B cell (primary cell): ENCODE data around the gene USP2. TPM values are rescaled to one million over a fixed set of nuclear protein-coding genes. Genes with fewer than 3 reads are reported as not detected.
"Not testable (repeated sequence)": the region's sequence is repeated elsewhere in the genome, so short reads cannot be mapped to it uniquely, and the experiment has no call there.

ENCODE experiments used
- ATAC-seq: fragments of 200-7000 bp; cut with Tn5 transposase; one replicate; pipeline ENCODE4 v1.10.0; 2021; ENCODE audit warnings: low read depth, mild to moderate bottlenecking, moderate number of reproducible peaks, moderate library complexity
- CTCF ChIA-PET: fragments of 350-600 bp; sonication (Branson Sonifier 250); formaldehyde crosslinking; loops from one replicate; lab custom pipeline; 2021; ENCODE audit warnings: antibody characterized with exemption, inconsistent platforms; lab: Charles Lee
- POLR2A ChIA-PET: fragments of 350-600 bp; sonication (Branson Sonifier 250); formaldehyde crosslinking; loops from one replicate; lab custom pipeline; 2021; ENCODE audit warnings: antibody characterized with exemption; lab: Charles Lee
- DNase-seq: peaks from one replicate; pipeline ENCODE4 v3.0.0; 2013
- H2AFZ ChIP-seq: 2 replicates; pipeline ENCODE4 v1.6.1; 2012; ENCODE audit warnings: mild to moderate bottlenecking, low read depth, low read length; ENCODE audit not compliant: insufficient read depth, poor library complexity, severe bottlenecking
- H3K27ac ChIP-seq, 2 donors: 1 replicate in 1 of 2; 2 replicates in 1 of 2; pipeline ENCODE4 v1.5.1; 2012 to 2013; ENCODE audit warnings: low read length in 2 of 2, mild to moderate bottlenecking in 2 of 2, moderate library complexity in 1 of 2
- H3K27me3 ChIP-seq, 4 experiments: fragments of 200-600 bp in 1 of 4; sonication (generic) in 1 of 4; replicated peaks in 1 of 4; 1 replicate in 2 of 4; 2 replicates in 2 of 4; pipeline versions ENCODE4 v1.6.1 to v1.7.0; 2013 to 2016; ENCODE audit warnings: low read length in 3 of 4, mild to moderate bottlenecking in 2 of 4, mixed read lengths in 1 of 4, moderate library complexity in 1 of 4; ENCODE audit not compliant: insufficient read depth in 4 of 4, control insufficient read depth in 3 of 4; ENCODE audit errors: control extremely low read depth in 1 of 4
- H3K36me3 ChIP-seq, 2 experiments: replicated peaks in 1 of 2; 1 replicate in 1 of 2; 2 replicates in 1 of 2; pipeline versions ENCODE4 v1.6.1 to v1.7.1; 2013; ENCODE audit warnings: low read length in 1 of 2; ENCODE audit not compliant: insufficient read depth in 2 of 2, control insufficient read depth in 1 of 2; ENCODE audit errors: control extremely low read depth in 1 of 2, extremely low read depth in 1 of 2
- H3K4me1 ChIP-seq, 2 donors: fragments of 200-600 bp in 1 of 2; sonication (generic) in 1 of 2; 1 replicate in 1 of 2; 2 replicates in 1 of 2; pipeline versions ENCODE4 v1.5.1 to v1.6.1; 2013 to 2017; ENCODE audit warnings: low read length in 2 of 2; ENCODE audit not compliant: control insufficient read depth in 2 of 2, insufficient read depth in 2 of 2
- H3K4me2 ChIP-seq: replicated peaks from 2 replicates; pipeline ENCODE3; 2012; ENCODE audit warnings: mild to moderate bottlenecking, low read depth, low read length; ENCODE audit not compliant: poor library complexity, severe bottlenecking
- H3K4me3 ChIP-seq, 5 experiments: fragments of 200-600 bp in 1 of 5; sonication (generic) in 1 of 5; 1 replicate in 3 of 5; 2 replicates in 2 of 5; pipeline versions ENCODE4 v1.5.1 to v1.7.0; 2011 to 2016; ENCODE audit warnings: low read length in 4 of 5, mild to moderate bottlenecking in 4 of 5, low read depth in 2 of 5, control low read depth in 1 of 5, moderate library complexity in 1 of 5; ENCODE audit not compliant: insufficient read depth in 1 of 5; ENCODE audit errors: control extremely low read depth in 1 of 5, extremely low read depth in 1 of 5
- H3K79me2 ChIP-seq: fragments of 200-600 bp; sonication (generic); one replicate; pipeline ENCODE4 v1.6.0; 2016; ENCODE audit warnings: low read length; ENCODE audit not compliant: control insufficient read depth, insufficient read depth
- H3K9ac ChIP-seq: fragments of 200-600 bp; sonication (generic); 2 replicates; pipeline ENCODE4 v1.6.1; 2017; ENCODE audit warnings: mild to moderate bottlenecking, low read length, moderate library complexity
- H3K9me3 ChIP-seq, 3 donors: one replicate each; pipeline versions ENCODE4 v1.6.1 to v1.7.1; 2013; ENCODE audit warnings: low read length in 2 of 3; ENCODE audit not compliant: control insufficient read depth in 2 of 3, insufficient read depth in 1 of 3; ENCODE audit errors: control extremely low read depth in 1 of 3
- H4K20me1 ChIP-seq: 2 replicates; pipeline ENCODE4 v1.6.0; 2012; ENCODE audit warnings: mild to moderate bottlenecking, low read length; ENCODE audit not compliant: insufficient read depth, control insufficient read depth, poor library complexity, severe bottlenecking
- H3K27ac Mint-ChIP-seq: one replicate; pipeline ENCODE4 v1.8.0; 2021; ENCODE audit warnings: mixed read lengths
- H3K27me3 Mint-ChIP-seq: one replicate; pipeline ENCODE4 v1.8.0; 2021; ENCODE audit warnings: mixed read lengths
- H3K4me1 Mint-ChIP-seq: one replicate; pipeline ENCODE4 v1.8.0; 2021; ENCODE audit warnings: mixed read lengths
- H3K4me3 Mint-ChIP-seq: one replicate; pipeline ENCODE4 v1.8.0; 2021; ENCODE audit warnings: mixed read lengths
- H3K9me3 Mint-ChIP-seq: one replicate; pipeline ENCODE4 v1.8.0; 2022; ENCODE audit warnings: mixed read lengths; ENCODE audit not compliant: insufficient read depth
- CTCF ChIP-seq: fragments of 200-600 bp; IDR thresholded peaks from one replicate; pipeline ENCODE4 v1.8.0; 2022; ENCODE audit warnings: antibody characterized with exemption, mild to moderate bottlenecking
- EZH2 ChIP-seq: IDR thresholded peaks from 2 replicates; pipeline ENCODE4 v1.6.1; 2012; ENCODE audit warnings: borderline replicate concordance, low read depth, mild to moderate bottlenecking, moderate library complexity, low read length; ENCODE audit not compliant: insufficient read depth, poor library complexity, severe bottlenecking
- WGBS: methylation state at CpG from one replicate; pipeline ENCODE4 v1.1.5; 2013; ENCODE audit warnings: missing lambda C conversion rate; ENCODE audit not compliant: insufficient coverage; 5-methylcytosine and 5-hydroxymethylcytosine counted together
- intact Hi-C: fragments of 100-400 bp; cut with micrococcal nuclease; formaldehyde crosslinking; loops from one replicate; pipeline ENCODE4 v1.10.0; 2022
- polyA plus RNA-seq: library from polyadenylated mRNA; depleted of rRNA; stranded (reverse); fragments of >200 nt; gene quantifications from 2 replicates; pipeline ENCODE4 v1.2.3, GENCODE V29; 2012
- total RNA-seq, 2 donors: library from RNA; stranded (reverse); fragments of 120-200 nt in 1 of 2; gene quantifications; 1 replicate in 1 of 2; 2 replicates in 1 of 2; pipeline versions ENCODE4 v1.2.3 to v1.2.4, GENCODE V29; 2013 to 2022

USP2 gene
- total and polyA plus RNA-seq, 2 donors (not counting 1 experiment from before 2014, with no cell fraction given) = 0.09 TPM; not detected in 1

- Histone ChIP-seq H3K79me2 (no peaks in the 10 kb centered on the region), H3K4me2 (no peak overlapping the region), H3K27ac (no peak overlapping the region), H3K4me1 (no peaks in the 10 kb centered on the region), H3K36me3 (no peaks in the 10 kb centered on the region), H4K20me1 (no peaks in the 10 kb centered on the region), H2AFZ (no peak overlapping the region), H3K9me3 (no peaks in the 10 kb centered on the region), H3K27me3 (peaks cover 0 to 14% (median 8%) of the 10 kb centered on the region in 4 experiments), H3K9ac (no peak overlapping the region), H3K4me3 (no peak overlapping the region)
- Mint-ChIP-seq H3K9me3 (no peaks in the 10 kb centered on the region), H3K27me3 (peaks cover 16% of the 10 kb centered on the region), H3K4me3 (no peak overlapping the region), H3K27ac (no peak overlapping the region), H3K4me1 (no peaks in the 10 kb centered on the region)
- TF ChIP-seq EZH2 (no peak), CTCF (no peak)
- ChIA-PET POLR2A (no interaction called here), CTCF (interaction anchor here (1.2 kb wide), 1 partner anchor 13 kb away, joined by 3 read pairs; no protein-coding TSS in a partner anchor)
- no peak for DNase-seq
- no peak for ATAC-seq
- intact Hi-C loops = no loop called here
- 89% methylated on average over 5 of the region's 7 CpGs for WGBS
Observed at GRCh38 chr11:119388103-119388502, 6.6 kb upstream of the USP2 start.

- no peak overlapping the region for H3K27ac ChIP-seq
- intact Hi-C loops = no loop called here
- peaks cover 12 to 17% of the 10 kb centered on the region in 2 donors for H3K4me1 ChIP-seq
- Mint-ChIP-seq H3K27ac (no peak overlapping the region), H3K9me3 (no peaks in the 10 kb centered on the region), H3K4me3 (no peak overlapping the region), H3K4me1 (peaks cover 6% of the 10 kb centered on the region), H3K27me3 (peaks cover 5% of the 10 kb centered on the region)
- DNase-seq = no peak
- no peak overlapping the region for H3K9ac ChIP-seq
- no peaks in the 10 kb centered on the region for H4K20me1 ChIP-seq
- WGBS = 89% methylated on average over 2 of the region's 2 CpGs
- H3K79me2 ChIP-seq = no peaks in the 10 kb centered on the region
- H3K36me3 ChIP-seq = no peaks in the 10 kb centered on the region
- ChIA-PET CTCF (interaction anchor here (0.6 to 0.7 kb wide), 2 partner anchors 16 to 20 kb away, joined by 3 to 4 read pairs; no protein-coding TSS in a partner anchor), POLR2A (no interaction called here)
- H3K9me3 ChIP-seq = peaks cover 0 to 4% (median 0%) of the 10 kb centered on the region in 3 donors
- no peak overlapping the region for H3K4me3 ChIP-seq
- H2AFZ ChIP-seq = no peak overlapping the region
- no peak overlapping the region for H3K4me2 ChIP-seq
- TF ChIP-seq CTCF (no peak), EZH2 (no peak)
- peaks cover 0 to 27% (median 16%) of the 10 kb centered on the region in 4 experiments for H3K27me3 ChIP-seq
- ATAC-seq = no peak
Observed at GRCh38 chr11:119384332-119384731, 2.8 kb upstream of the USP2 start.

- H3K27ac Mint-ChIP-seq, intact Hi-C loops, H3K9me3 ChIP-seq, H3K9ac ChIP-seq, H3K27me3 Mint-ChIP-seq, DNase-seq, H3K9me3 Mint-ChIP-seq, H3K4me3 Mint-ChIP-seq, H3K27ac ChIP-seq, POLR2A ChIA-PET, H3K4me1 Mint-ChIP-seq, H4K20me1 ChIP-seq, H3K79me2 ChIP-seq, H3K36me3 ChIP-seq, ATAC-seq: not testable (repeated sequence)
- Histone ChIP-seq H3K27me3 (peaks cover 0 to 27% (median 16%) of the 10 kb centered on the region in 4 experiments), H3K4me3 (peak overlapping the region in 1 of 5 experiments; percentile 72), H2AFZ (peak overlapping the region; percentile 88), H3K4me1 (peaks cover 12 to 17% of the 10 kb centered on the region in 2 donors), H3K4me2 (peak overlapping the region; percentile 98)
- CTCF ChIA-PET = interaction anchor here (1.0 to 6.5 kb wide), 4 partner anchors 10 to 26 kb away, joined by 3 to 61 read pairs (median 6); no protein-coding TSS in a partner anchor
- 90% methylated on average over 11 of the region's 14 CpGs for WGBS
Observed at GRCh38 chr11:119382513-119382912, 1.0 kb upstream of the USP2 start.
